Ovary (tissue), 3 donors: ENCODE measurements around the gene ARIH1.

ENCODE experiments used
- EP300 ChIP-seq: sonication (generic); formaldehyde crosslinking; IDR thresholded peaks from one replicate; pipeline ENCODE4 v1.6.1; 2017; ENCODE audit warnings: antibody characterized with exemption
- TF ChIP-seq, protein P1 (sequence below), 3 donors: fragments of 450-650 bp in 2 of 3; fragments of 200-600 bp in 1 of 3; IDR thresholded peaks; one replicate each; pipeline versions ENCODE4 v1.5.1 to v1.8.0; 2016 to 2022; ENCODE audit warnings: antibody characterized with exemption in 3 of 3, mild to moderate bottlenecking in 1 of 3
- donor health status: DM: no; HTN: no; CAD: no.

DNA sequence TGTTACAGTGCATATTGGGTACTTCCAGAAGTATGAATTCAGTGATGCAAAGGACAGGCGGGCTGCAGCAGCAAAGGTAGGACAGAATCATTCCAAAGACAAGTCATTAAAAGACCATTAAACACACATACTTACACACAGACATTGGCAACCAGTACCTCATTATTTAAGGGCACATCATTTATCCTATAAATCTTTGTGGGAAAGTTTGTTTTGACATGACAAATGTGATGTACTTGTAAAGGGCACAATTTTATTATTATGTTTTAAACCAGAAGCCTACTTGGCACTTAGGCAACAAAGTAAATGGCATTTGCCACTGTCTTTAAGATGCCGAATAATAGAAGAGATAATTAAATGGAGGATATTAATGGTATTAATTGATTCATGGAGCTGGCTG, 22.7 kb downstream of the ARIH1 start:
- TF ChIP-seq, protein P1, sequence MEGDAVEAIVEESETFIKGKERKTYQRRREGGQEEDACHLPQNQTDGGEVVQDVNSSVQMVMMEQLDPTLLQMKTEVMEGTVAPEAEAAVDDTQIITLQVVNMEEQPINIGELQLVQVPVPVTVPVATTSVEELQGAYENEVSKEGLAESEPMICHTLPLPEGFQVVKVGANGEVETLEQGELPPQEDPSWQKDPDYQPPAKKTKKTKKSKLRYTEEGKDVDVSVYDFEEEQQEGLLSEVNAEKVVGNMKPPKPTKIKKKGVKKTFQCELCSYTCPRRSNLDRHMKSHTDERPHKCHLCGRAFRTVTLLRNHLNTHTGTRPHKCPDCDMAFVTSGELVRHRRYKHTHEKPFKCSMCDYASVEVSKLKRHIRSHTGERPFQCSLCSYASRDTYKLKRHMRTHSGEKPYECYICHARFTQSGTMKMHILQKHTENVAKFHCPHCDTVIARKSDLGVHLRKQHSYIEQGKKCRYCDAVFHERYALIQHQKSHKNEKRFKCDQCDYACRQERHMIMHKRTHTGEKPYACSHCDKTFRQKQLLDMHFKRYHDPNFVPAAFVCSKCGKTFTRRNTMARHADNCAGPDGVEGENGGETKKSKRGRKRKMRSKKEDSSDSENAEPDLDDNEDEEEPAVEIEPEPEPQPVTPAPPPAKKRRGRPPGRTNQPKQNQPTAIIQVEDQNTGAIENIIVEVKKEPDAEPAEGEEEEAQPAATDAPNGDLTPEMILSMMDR (IDR thresholded peaks at IDR 0.05): no peak
- TF ChIP-seq EP300: no peak
